Activated T-helper 1 cell treated with anti-CD3 and anti-CD28 coated beads, Interleukin-12 subunit alpha, Interleukin-12 subunit beta, Interleukin-2, Interleukin-4 antibody, amounts not matched to agents 30 ng/mL and 10 ng/mL and 1 ng/mL, durations not matched to agents 14 hours and 24 hours and 36 hours (primary cell): ENCODE measurements around the gene IPO7. TPM values are rescaled to one million over a fixed set of nuclear protein-coding genes. Genes with fewer than 3 reads are reported as not detected.
"Not testable (repeated sequence)": the region's sequence is repeated elsewhere in the genome, so short reads cannot be mapped to it uniquely, and the experiment has no call there.

Source experiments
- DNase-seq: peaks from one replicate; pipeline ENCODE4 v3.0.0; 2021; ENCODE audit warnings: low spot score
- H3K27ac Mint-ChIP-seq: one replicate; pipeline ENCODE4 v1.8.0; 2021; ENCODE audit warnings: mild to moderate bottlenecking, mixed read lengths
- H3K27me3 Mint-ChIP-seq: one replicate; pipeline ENCODE4 v1.8.0; 2022; ENCODE audit warnings: mild to moderate bottlenecking, moderate library complexity, mixed read lengths; ENCODE audit not compliant: insufficient read depth
- H3K36me3 Mint-ChIP-seq: one replicate; pipeline ENCODE4 v1.8.0; 2021; ENCODE audit warnings: low read depth, mixed read lengths
- H3K4me1 Mint-ChIP-seq: one replicate; pipeline ENCODE4 v1.8.0; 2021; ENCODE audit warnings: low read depth, mixed read lengths
- H3K4me3 Mint-ChIP-seq: one replicate; pipeline ENCODE4 v1.8.0; 2021; ENCODE audit warnings: mild to moderate bottlenecking, moderate library complexity, mixed read lengths
- H3K9me3 Mint-ChIP-seq: one replicate; pipeline ENCODE4 v1.8.0; 2021; ENCODE audit warnings: mixed read lengths
- intact Hi-C: fragments of 100-400 bp; cut with micrococcal nuclease; formaldehyde crosslinking; loops from one replicate; pipeline ENCODE4 v1.15.1; 2024
- total RNA-seq: library from RNA; stranded (reverse); gene quantifications from 2 replicates; pipeline ENCODE4 v1.2.3, GENCODE V29; 2022

Gene IPO7
- total RNA-seq, 1 donor from 2014 or later = 136 TPM

DNA sequence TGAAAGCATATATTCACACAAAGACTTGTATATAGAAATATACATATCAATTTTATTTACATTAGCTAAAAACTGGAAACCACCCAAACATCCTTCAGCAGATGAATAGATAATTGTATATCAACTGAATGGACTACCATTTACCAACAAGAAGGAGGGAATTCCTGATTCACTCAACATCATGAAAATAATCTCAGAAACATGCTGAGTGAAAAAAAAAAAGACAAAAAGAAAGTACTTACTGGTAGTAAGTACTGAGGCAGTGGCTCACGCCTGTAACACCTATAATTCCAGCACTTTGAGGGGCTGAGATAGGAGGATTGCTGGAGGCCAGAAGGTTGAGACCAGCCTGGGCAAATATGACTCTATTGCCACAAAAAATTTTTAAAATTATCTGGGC, 7.4 kb upstream of the IPO7 start:
- Mint-ChIP-seq H3K36me3 (no peaks in the 10 kb centered on the region), H3K27me3 (peaks cover 13% of the 10 kb centered on the region), H3K4me1 (no peaks in the 10 kb centered on the region), H3K27ac (no peak overlapping the region), H3K4me3 (no peak overlapping the region), H3K9me3 (no peaks in the 10 kb centered on the region)
- intact Hi-C loops = no loop called here
- DNase-seq = no peak

DNA sequence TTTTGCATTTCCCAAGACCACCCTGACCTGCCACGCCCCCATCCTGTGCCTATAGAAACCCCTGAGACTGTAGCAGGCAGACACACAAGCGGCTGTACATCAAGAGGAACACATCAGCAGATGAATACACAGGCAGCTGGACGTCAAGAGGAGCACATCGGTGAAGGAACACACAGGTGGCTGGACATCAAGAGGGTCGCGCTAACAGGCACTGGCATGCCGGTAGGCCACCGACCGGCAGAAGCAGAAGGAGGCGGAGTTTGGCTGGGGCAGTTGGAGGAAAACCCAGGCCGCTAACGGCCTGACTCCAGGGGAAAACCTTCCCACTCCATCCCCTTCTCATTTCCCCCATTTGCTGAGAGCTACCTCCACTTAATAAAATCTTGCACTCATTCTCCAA, 5.4 kb upstream of the IPO7 start:
- intact Hi-C loops = no loop called here

DNA sequence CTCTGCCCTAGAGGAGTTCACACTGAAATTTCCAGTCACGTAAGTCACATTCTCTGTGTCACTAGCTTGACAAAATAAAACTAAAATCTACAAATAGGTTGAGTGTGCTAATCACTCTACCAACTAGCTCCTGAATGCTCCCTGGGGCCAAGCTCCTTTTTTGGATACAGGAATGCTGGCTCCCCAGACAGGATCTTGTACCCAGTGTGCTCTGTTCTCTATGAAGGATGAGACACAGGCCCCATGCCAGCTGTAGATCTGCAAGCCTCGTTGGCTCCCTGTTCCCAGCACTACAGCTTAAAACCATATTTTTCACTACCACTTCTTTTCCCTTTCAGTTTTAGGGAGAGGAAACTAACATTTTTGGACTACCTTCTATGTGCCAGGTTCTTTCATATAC, 3.7 kb upstream of the IPO7 start:
- Mint-ChIP-seq H3K27me3 (peaks cover 2% of the 10 kb centered on the region), H3K4me3 (no peak overlapping the region), H3K4me1 (peaks cover 13% of the 10 kb centered on the region), H3K27ac (no peak overlapping the region), H3K9me3 (no peaks in the 10 kb centered on the region), H3K36me3 (peaks cover 3% of the 10 kb centered on the region)
- intact Hi-C loops = loop anchor here (5.0 kb wide), 2 partner anchors 178 to 378 kb away; partner anchors contain the start of gene NRIP3
- DNase-seq = no peak

More for the DNA sequence above, 5.4 kb upstream of the IPO7 start:
- Mint-ChIP-seq H3K27ac (no peak overlapping the region), H3K27me3 (peaks cover 2% of the 10 kb centered on the region), H3K36me3 (no peaks in the 10 kb centered on the region), H3K9me3 (no peaks in the 10 kb centered on the region), H3K4me3 (no peak overlapping the region), H3K4me1 (peaks cover 4% of the 10 kb centered on the region)
- no peak for DNase-seq

DNA sequence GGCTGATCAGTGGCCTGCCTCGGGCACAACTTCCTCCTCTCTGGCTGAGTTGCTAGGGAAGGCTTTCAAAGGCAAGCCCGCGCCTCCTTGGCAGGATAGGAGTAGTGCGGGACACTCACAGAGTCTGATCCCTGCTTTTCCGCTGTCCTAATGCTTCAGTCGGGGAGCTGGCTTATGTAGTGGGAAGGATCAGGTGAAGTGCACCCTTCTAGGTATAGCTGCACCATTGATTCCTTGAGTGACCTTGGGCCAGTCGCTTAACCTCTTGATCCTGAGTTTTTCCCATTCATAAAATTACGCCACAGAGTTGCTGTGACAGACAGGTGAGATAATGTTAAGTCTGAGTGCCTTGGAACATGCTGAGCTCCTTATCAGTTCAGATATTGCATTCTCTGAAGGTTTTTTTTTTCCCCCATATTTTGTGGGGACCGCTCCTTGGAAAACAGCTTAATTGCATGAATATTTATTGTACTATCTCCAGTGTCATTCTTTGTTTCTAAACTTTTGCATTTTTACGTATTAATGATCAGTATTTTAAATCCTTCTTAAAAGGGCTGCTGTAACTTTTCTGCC, 961 bp downstream of the IPO7 start:
- no peak for DNase-seq
- peaks cover 36% of the 10 kb centered on the region for H3K4me1 Mint-ChIP-seq
- H3K4me3 Mint-ChIP-seq = peak overlapping the region; percentile 96
- no peaks in the 10 kb centered on the region for H3K9me3 Mint-ChIP-seq
- H3K27ac Mint-ChIP-seq = peak overlapping the region; percentile 95
- peaks cover 14% of the 10 kb centered on the region for H3K36me3 Mint-ChIP-seq
- H3K27me3 Mint-ChIP-seq = no peaks in the 10 kb centered on the region
- intact Hi-C loops = loop anchor here (2.0 kb wide), 2 partner anchors 219 to 475 kb away; partner anchors contain the start of gene AKIP1

DNA sequence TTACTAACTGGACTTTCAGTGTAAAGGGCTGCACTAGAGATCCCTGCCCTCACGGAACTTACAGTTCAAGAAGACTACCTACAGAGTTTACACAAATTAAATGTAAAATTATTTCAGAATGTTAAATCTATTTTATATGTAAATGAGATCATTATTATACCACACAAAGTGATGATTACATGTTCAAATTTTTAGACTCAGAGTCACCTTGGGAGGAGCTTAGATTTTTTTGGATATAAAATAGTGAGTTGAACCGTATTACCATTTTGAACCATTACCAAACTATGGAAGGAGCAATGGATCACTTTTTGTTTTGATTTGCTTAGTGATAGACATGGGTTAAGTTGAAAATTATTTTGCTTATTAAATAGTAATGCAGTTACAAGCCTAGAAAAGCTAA, 1.6 kb downstream of the IPO7 start:
- H3K27ac Mint-ChIP-seq = no peak overlapping the region
- intact Hi-C loops = no loop called here
- H3K4me3 Mint-ChIP-seq = peak overlapping the region; percentile 96
- no peak for DNase-seq
- H3K27me3 Mint-ChIP-seq = no peaks in the 10 kb centered on the region
- peaks cover 36% of the 10 kb centered on the region for H3K4me1 Mint-ChIP-seq
- H3K36me3 Mint-ChIP-seq = peaks cover 14% of the 10 kb centered on the region
- no peaks in the 10 kb centered on the region for H3K9me3 Mint-ChIP-seq

DNA sequence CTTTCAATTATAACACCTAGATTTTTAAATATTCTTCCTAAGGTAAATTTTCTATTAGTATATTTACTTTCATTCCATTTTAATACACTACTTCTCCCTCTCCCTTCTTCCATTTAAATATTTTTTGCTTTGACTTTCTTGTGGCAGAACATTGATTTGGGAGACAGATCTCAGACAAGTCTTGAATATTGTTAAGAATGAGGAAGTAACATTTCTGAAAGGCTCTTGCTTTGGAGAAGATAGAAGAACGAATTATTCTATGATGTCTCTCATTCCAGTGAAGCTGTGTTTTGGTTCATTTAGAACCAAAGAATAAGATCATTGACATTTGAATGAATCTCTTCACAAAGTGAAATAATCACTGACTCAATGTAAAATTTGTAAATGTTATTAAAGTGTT, 2.4 kb downstream of the IPO7 start:
- Mint-ChIP-seq H3K27ac (peak overlapping the region; percentile 63), H3K4me1 (peaks cover 36% of the 10 kb centered on the region), H3K36me3 (peaks cover 16% of the 10 kb centered on the region), H3K27me3 (no peaks in the 10 kb centered on the region), H3K9me3 (no peaks in the 10 kb centered on the region), H3K4me3 (peak overlapping the region; percentile 96)
- DNase-seq = no peak
- intact Hi-C loops = no loop called here

DNA sequence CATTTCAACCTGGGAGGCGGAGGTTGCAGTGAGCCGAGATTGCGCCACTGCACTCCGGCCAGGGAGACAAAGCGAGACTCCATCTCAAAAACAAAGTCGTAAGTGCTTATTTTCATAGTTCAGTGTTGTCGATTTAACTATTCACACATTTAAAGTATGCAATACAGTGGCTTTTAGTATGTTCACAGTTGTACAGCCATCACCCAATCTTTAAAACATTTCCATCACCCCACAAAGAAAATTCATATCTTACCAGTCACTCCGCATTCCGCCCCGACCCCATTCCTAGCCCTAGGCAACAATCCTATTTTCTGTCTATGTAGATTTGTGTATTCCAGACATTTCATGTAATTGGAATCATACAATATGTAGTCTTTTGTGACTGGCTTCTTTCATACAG, 11.9 kb downstream of the IPO7 start:
- peaks cover 47% of the 10 kb centered on the region for H3K4me1 Mint-ChIP-seq
- peak overlapping the region; percentile 45 for H3K27ac Mint-ChIP-seq
- no peak overlapping the region for H3K4me3 Mint-ChIP-seq

DNA sequence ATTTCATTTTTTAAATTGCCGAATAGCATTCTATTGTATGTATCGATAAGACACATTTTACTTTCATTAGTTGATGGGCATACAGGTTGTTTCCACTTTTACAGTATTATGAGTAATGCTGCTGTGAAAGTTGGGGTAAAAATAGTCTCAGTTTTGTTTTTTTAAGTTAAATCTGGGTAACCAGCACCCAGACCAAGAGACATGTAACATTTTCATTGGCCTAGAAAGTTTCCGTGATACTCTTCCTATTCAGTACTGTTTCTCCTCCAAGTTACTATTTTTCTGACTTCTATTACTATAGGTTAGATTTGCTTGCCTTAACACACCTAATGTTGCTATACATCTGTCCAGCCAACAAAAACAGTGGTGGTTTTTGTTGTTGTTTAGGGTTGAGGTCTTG, 12.3 kb downstream of the IPO7 start:
- Mint-ChIP-seq H3K4me1 (peaks cover 47% of the 10 kb centered on the region), H3K36me3 (peaks cover 22% of the 10 kb centered on the region), H3K27ac (peak overlapping the region; percentile 45), H3K4me3 (no peak overlapping the region), H3K27me3 (peaks cover 1% of the 10 kb centered on the region), H3K9me3 (no peaks in the 10 kb centered on the region)
- DNase-seq = no peak
- intact Hi-C loops = no loop called here

More for the DNA sequence above, 11.9 kb downstream of the IPO7 start:
- H3K27me3 Mint-ChIP-seq = peaks cover 1% of the 10 kb centered on the region
- intact Hi-C loops = no loop called here
- no peaks in the 10 kb centered on the region for H3K9me3 Mint-ChIP-seq
- peaks cover 23% of the 10 kb centered on the region for H3K36me3 Mint-ChIP-seq
- DNase-seq = no peak

DNA sequence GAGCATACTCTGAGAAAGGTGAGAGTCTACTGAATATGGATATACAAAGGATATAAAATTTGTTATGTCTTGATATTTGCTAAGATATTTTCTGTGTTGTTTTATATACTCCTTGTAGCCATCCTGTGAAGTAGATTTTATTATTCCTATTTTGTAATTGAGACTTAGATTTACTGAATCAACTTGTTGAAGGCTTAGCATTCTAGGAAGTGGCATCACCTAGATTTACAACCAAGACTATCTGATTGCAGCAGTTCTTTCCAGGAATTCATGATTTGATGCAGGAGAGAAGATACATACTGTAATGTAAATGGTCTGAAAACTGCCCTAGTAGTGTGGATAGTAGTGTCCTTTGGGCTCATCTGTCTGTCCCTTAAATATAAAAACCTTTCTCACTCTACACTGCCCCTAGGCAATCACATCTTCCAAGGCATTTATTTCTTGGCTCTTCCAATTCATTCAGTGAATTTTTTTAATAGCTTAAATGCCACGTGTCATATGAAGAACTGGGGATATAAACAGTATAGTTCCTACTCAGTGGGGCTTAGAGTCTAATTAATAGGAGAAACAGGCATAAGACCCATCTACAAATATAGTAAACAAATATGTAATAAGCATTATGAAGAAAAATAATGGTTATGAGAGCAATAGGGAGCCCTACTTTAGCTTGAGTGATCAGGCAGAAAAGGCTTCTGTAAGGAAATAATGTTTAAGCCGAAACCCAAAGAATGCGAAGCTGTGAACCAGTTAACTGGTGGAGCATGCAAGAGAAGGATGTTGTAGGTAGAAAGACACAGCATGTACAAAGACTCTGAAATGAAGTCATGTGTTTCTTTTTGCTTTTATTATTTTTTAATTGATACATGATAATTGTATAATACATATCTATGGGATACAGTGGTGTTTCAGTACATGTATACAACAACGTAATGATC, 13.6 kb downstream of the IPO7 start:
- Mint-ChIP-seq H3K36me3 (peaks cover 19% of the 10 kb centered on the region), H3K27ac (peak overlapping the region; percentile 44), H3K4me3 (no peak overlapping the region), H3K9me3 (no peaks in the 10 kb centered on the region), H3K27me3 (peaks cover 1% of the 10 kb centered on the region), H3K4me1 (peaks cover 39% of the 10 kb centered on the region)
- intact Hi-C loops = no loop called here
- no peak for DNase-seq

DNA sequence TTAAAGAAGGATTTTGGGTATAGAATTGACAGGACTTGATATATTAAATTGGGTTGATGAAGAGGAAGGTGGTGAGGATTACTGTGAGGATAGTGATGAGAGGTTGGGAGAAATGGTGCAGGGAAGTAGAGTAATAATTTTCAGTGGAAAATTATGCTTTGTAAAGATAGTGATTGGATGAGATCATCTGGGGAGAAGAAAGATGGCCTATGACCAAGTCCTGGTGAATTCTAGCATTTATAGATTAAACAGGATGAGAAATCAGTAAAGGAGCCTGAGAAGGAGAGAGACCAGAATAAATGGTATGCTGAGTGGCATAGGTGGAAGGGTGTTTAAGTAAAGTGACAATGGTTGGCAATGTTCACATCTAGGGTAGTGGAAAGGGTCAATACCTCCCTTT, 15.0 kb downstream of the IPO7 start:
- peaks cover 32% of the 10 kb centered on the region for H3K4me1 Mint-ChIP-seq
- DNase-seq = no peak
- intact Hi-C loops = no loop called here
- H3K4me3 Mint-ChIP-seq = no peak overlapping the region
- no peaks in the 10 kb centered on the region for H3K9me3 Mint-ChIP-seq
- H3K27ac Mint-ChIP-seq = no peak overlapping the region
- peaks cover 1% of the 10 kb centered on the region for H3K27me3 Mint-ChIP-seq
- peaks cover 16% of the 10 kb centered on the region for H3K36me3 Mint-ChIP-seq

DNA sequence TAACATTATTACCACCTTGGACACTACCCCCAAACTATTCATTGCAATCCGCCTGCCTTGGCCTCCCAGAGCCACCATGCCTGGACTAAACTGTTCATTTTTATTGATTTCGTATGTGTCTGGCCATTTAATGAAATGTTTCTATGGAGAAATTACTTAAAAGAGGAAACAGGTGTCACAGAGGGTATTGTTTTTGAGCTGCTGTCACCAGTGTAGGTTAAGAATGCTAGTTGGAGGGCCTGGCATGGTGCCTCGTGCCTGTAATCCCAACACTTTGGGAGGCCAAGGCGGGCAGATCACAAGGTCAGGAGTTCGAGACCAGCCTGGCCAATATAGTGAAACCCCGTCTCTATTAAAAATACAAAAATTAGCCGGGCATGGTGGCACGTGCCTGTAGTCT, 17.4 kb downstream of the IPO7 start:
- peaks cover 18% of the 10 kb centered on the region for H3K36me3 Mint-ChIP-seq
- DNase-seq, H3K27me3 Mint-ChIP-seq, H3K4me3 Mint-ChIP-seq, intact Hi-C loops, H3K27ac Mint-ChIP-seq, H3K9me3 Mint-ChIP-seq: not testable (repeated sequence)
- peaks cover 19% of the 10 kb centered on the region for H3K4me1 Mint-ChIP-seq

DNA sequence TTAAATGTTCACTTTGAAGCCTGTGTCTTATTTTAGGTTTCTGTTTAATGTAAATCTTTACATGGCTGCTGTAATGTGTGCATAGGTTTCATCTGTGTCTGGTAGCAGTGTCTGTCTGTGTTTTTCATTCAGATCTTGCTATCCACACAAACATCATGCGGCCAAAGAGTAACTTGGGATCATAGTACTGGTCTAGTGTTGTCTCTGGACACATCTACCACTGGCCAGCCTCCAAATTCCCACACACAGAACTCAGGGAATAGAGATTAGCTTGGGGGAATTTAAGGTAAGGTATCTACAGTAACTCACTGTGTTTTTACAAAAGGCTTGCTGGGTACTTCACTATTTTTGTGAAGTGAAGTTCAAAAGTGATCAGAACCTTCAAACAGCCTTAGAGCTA, 44.3 kb downstream of the IPO7 start:
- intact Hi-C loops = no loop called here

DNA sequence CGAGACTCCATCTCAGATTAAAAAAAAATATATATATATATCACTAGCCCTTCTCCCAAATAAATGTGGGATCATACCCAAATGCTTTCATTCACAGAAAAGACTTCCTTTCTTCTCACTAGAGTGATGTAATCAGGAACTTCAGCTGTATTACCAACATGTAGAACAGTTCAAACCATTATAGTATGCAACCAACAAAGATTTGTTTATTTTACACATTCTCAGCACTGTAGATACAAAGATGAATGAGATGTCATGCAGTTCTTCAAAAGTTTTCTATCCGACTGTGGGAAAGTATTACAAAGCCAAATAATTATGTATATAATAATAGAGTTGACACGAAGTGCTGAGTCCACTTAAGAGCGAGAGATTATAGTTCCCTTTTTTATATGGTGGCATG, 54.2 kb downstream of the IPO7 start:
- Mint-ChIP-seq H3K36me3 (peaks cover 55% of the 10 kb centered on the region), H3K9me3 (no peaks in the 10 kb centered on the region), H3K4me1 (no peaks in the 10 kb centered on the region), H3K4me3 (no peak overlapping the region), H3K27ac (no peak overlapping the region), H3K27me3 (no peaks in the 10 kb centered on the region)
- DNase-seq = no peak
- intact Hi-C loops = no loop called here

More for the DNA sequence above, 44.3 kb downstream of the IPO7 start:
- Mint-ChIP-seq H3K27me3 (no peaks in the 10 kb centered on the region), H3K4me1 (no peaks in the 10 kb centered on the region), H3K4me3 (no peak overlapping the region), H3K27ac (no peak overlapping the region), H3K9me3 (no peaks in the 10 kb centered on the region), H3K36me3 (peaks cover 48% of the 10 kb centered on the region)
- no peak for DNase-seq
